HUES6 (cell line): Measurements from ENCODE around the gene KLHL30.

Experiments
- H3K27ac ChIP-seq: 2 replicates; pipeline ENCODE4 v1.7.0; 2013; ENCODE audit warnings: low read depth, mild to moderate bottlenecking, low read length, inconsistent platforms
- H3K27me3 ChIP-seq: 2 replicates; pipeline ENCODE4 v1.6.1; 2013; ENCODE audit warnings: low read length; ENCODE audit not compliant: control insufficient read depth, insufficient read depth
- H3K36me3 ChIP-seq: 2 replicates; pipeline ENCODE4 v1.6.1; 2013; ENCODE audit warnings: low read length; ENCODE audit not compliant: control insufficient read depth, insufficient read depth
- H3K4me1 ChIP-seq: 2 replicates; pipeline ENCODE4 v1.6.1; 2013; ENCODE audit warnings: low read length; ENCODE audit not compliant: control insufficient read depth, insufficient read depth
- H3K4me3 ChIP-seq: 2 replicates; pipeline ENCODE4 v1.5.1; 2013; ENCODE audit warnings: low read depth, low read length
- H3K9ac ChIP-seq: one replicate; pipeline ENCODE4 v1.6.1; 2013; ENCODE audit warnings: mild to moderate bottlenecking, low read length
- H3K9me3 ChIP-seq: 2 replicates; pipeline ENCODE4 v1.6.1; 2013; ENCODE audit warnings: low read depth, low read length; ENCODE audit not compliant: control insufficient read depth, insufficient read depth

Gene KLHL30

DNA sequence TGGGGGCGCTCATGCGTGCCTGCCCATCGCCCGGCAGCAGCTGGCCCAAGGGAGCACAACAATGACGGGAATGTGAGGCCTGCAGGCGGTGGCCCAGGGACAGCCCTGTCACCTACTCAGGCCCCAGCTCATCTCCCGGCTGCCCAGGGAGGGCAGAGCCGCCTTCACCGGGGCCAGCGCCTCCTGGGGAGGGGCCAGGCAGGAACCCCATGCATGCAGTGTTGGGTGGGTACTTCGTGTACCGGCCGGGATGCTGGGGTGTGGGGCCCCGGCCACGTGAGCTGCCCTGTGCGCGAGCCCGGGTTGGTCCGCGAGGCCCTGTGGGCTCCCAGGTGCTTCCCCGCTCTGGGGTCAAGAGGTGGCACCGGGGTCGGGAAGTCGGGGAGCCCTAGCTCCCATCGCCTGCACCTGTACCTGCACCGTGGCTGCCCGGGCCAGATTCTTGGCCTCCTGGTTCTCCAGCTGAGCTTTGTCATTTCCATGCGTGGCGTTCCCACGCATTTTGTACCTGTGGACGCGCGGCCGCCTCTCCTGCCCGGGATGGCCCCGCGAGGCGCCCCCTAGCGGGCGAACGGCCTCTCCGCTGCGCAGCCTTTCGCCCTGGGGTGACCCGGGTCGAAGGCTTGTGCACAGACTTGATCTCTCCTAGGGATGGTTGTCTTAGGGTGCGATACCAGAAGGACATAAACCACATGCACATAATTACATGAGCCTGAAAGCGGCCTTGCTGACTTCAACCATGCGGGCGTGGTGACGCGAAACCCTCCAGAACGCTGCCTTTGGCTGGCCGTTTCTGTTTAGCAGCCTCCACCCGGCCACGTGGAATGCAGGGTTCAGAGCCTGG is 950 bp downstream of the KLHL30 start:
- Histone ChIP-seq H3K9ac (no peak overlapping the region), H3K4me3 (no peak overlapping the region), H3K9me3 (no peaks in the 10 kb centered on the region), H3K27ac (no peak overlapping the region), H3K4me1 (peaks cover 11% of the 10 kb centered on the region; the same call in 1 of the 2 replicates), H3K36me3 (no peaks in the 10 kb centered on the region), H3K27me3 (no peaks in the 10 kb centered on the region)

DNA sequence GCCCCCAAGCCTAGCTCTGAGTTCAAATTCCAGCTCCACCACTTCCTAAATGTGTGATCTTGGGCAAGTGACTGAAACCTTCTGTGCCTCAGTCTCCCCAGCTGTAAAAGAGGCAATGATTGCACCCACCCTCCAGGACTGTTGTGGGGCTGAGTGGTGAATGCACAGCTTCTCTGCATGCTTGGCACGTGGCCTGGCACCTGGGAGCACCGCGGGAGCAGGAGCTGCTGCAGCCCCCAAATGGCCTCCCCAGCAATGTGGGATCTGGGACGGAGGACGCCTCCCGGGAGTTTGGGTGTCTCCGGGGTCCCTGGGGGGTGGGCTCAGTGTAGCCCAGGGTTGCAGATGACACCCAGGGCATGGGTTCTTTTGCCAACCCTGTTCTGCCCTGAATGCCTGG is 1.6 kb downstream of the KLHL30 start:
- Histone ChIP-seq H3K9ac (no peak overlapping the region), H3K36me3 (no peaks in the 10 kb centered on the region), H3K4me3 (no peak overlapping the region), H3K27ac (no peak overlapping the region), H3K27me3 (no peaks in the 10 kb centered on the region), H3K9me3 (no peaks in the 10 kb centered on the region), H3K4me1 (peaks cover 11% of the 10 kb centered on the region; the same call in 1 of the 2 replicates)

DNA sequence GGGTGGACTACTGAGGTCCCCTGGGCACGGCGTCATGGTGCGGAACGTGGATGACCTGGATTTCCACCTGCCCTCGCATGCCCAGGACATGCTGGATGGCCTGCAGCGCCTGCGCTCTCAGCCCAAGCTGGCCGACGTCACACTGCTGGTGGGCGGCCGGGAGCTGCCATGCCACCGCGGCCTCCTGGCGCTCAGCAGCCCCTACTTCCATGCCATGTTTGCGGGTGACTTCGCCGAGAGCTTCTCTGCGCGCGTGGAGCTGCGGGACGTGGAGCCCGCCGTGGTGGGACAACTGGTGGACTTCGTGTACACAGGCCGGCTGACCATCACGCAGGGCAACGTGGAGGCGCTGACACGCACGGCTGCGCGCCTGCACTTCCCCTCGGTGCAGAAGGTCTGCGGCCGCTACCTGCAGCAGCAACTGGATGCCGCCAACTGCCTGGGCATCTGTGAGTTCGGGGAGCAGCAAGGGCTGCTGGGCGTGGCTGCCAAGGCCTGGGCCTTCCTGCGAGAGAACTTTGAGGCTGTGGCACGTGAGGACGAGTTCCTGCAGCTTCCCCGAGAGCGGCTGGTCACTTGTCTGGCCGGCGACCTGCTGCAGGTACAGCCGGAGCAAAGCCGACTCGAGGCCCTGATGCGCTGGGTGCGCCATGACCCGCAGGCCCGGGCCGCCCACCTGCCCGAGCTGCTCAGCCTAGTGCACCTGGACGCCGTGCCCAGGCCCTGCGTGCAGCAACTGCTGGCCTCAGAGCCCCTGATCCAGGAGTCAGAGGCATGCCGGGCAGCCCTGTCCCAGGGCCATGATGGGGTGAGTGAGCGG is 2.5 kb downstream of the KLHL30 start:
- no peaks in the 10 kb centered on the region for H3K36me3 ChIP-seq
- H3K4me1 ChIP-seq: peaks cover 11% of the 10 kb centered on the region; the same call in 1 of the 2 replicates
- no peak overlapping the region for H3K27ac ChIP-seq
- no peak overlapping the region for H3K4me3 ChIP-seq
- no peak overlapping the region for H3K9ac ChIP-seq
- H3K9me3 ChIP-seq: no peaks in the 10 kb centered on the region
- no peaks in the 10 kb centered on the region for H3K27me3 ChIP-seq

DNA sequence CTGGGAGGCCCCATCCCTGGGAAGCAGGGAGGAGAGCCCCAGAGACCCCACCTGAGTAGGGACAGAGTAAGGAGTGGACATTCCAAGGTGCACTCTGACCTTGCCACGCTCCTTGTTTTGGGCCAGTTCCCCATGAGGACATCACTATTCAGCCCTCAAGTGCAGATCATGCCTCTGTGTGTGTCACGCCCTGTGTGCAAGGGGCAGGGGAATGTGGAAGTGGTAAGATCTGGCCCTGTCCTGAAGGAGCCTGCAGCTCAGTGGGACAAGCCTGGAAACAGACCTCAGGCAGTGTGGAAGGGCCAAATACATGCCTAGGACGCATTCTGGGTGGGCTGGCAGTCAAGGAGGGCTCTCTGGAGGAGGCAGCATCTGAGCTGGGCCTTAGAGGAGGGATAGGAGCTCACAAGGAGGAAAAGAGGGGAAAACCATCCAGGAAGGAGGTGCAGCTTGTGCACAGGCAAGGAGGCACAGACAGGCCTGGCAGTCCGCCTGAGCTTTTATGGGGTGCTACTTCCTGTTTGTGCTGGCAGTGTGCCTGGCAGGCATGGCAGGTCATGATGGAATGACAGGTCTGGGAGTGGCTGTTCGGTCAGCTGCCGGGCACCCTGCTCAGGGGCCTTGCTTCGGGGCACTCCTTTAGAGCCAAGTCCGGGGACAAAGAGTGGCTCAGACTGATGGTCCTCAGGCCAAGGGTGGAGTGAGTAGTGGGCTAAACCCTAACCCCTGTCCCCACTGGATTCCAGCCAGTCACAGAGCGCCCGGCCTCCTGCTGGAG is 3.3 kb downstream of the KLHL30 start:
- Histone ChIP-seq H3K27ac (no peak overlapping the region), H3K36me3 (no peaks in the 10 kb centered on the region), H3K9ac (no peak overlapping the region), H3K27me3 (no peaks in the 10 kb centered on the region), H3K4me1 (peaks cover 11% of the 10 kb centered on the region; the same call in 1 of the 2 replicates), H3K9me3 (no peaks in the 10 kb centered on the region), H3K4me3 (no peak overlapping the region)

DNA sequence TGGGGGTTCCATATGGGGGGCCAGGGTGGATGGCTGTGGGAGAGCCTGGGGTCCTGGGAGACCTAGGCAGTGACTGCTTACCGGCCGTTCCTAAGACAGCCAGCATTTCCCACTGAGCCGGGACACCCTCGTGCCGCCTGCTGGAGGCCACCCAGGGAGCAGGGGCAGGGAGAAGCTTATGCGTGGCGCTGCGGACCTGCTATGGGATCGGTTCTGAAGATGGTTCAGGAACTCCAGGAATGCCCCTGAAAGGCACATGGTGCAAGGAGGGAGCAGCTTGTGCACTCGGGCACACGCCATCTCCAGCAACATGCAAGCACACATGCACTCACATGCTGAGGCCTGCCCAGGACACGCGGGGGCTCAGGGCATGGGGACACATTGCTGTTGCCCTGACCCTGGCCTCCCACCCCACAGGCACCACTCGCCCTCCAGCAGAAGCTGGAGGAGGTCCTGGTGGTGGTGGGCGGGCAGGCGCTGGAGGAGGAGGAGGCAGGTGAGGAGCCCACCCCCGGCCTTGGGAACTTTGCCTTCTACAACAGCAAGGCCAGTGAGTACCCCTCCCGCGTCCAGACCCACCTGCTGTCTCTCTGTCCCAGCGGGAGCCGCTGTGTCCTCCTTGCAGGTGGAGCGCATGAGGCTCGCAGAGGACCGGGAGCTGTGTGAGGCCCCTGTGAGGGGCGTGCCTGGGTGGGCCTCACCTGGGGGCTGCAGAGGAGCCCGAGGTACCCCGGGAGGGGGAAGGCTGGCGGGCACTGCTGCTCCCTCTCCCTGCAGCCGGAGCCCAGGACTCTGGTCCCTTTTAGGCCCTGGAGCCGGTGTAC is 4.1 kb downstream of the KLHL30 start:
- no peaks in the 10 kb centered on the region for H3K36me3 ChIP-seq
- H3K27me3 ChIP-seq: no peaks in the 10 kb centered on the region
- H3K4me3 ChIP-seq: no peak overlapping the region
- H3K9ac ChIP-seq: no peak overlapping the region
- no peak overlapping the region for H3K27ac ChIP-seq
- peaks cover 11% of the 10 kb centered on the region; the same call in 1 of the 2 replicates for H3K4me1 ChIP-seq
- no peaks in the 10 kb centered on the region for H3K9me3 ChIP-seq

- no peaks in the 10 kb centered on the region for H3K36me3 ChIP-seq
- H3K9ac ChIP-seq: no peak overlapping the region
- peaks cover 7% of the 10 kb centered on the region; the same call in 1 of the 2 replicates for H3K4me1 ChIP-seq
- no peak overlapping the region for H3K27ac ChIP-seq
- no peaks in the 10 kb centered on the region for H3K9me3 ChIP-seq
- H3K4me3 ChIP-seq: no peak overlapping the region
- no peaks in the 10 kb centered on the region for H3K27me3 ChIP-seq
Observed at GRCh38 chr2:238143239-238143951, 4.9 kb downstream of the KLHL30 start.

DNA sequence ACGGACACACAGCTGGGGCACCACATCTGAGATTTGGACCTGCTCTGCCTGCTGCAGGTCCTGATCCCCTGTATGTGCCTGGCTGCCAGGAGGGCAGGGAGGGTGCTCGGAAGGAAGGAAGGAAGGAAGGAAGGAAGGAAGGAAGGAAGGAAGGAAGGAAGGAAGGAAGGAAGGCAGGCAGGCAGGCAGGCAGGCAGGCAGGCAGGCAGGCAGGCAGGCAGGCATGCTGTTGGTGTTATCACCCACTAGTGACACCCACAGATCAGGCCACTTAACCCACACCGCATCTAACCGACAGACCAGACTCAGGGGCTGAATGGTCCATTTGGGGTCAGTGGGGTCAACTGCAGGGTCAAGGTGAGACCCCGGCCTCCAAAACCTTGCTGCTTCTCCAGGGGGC is 5.8 kb downstream of the KLHL30 start:
- no peaks in the 10 kb centered on the region for H3K9me3 ChIP-seq
- no peak overlapping the region for H3K4me3 ChIP-seq
- no peak overlapping the region for H3K27ac ChIP-seq
- H3K36me3 ChIP-seq: no peaks in the 10 kb centered on the region
- H3K9ac ChIP-seq: no peak overlapping the region
- no peaks in the 10 kb centered on the region for H3K27me3 ChIP-seq
- no peaks in the 10 kb centered on the region for H3K4me1 ChIP-seq

GRCh38 chr2:238145046-238145445 is 6.6 kb downstream of the KLHL30 start:
- H3K4me3 ChIP-seq: no peak overlapping the region
- no peaks in the 10 kb centered on the region for H3K4me1 ChIP-seq
- H3K9ac ChIP-seq: no peak overlapping the region
- no peaks in the 10 kb centered on the region for H3K9me3 ChIP-seq
- no peaks in the 10 kb centered on the region for H3K36me3 ChIP-seq
- no peak overlapping the region for H3K27ac ChIP-seq
- H3K27me3 ChIP-seq: no peaks in the 10 kb centered on the region

DNA sequence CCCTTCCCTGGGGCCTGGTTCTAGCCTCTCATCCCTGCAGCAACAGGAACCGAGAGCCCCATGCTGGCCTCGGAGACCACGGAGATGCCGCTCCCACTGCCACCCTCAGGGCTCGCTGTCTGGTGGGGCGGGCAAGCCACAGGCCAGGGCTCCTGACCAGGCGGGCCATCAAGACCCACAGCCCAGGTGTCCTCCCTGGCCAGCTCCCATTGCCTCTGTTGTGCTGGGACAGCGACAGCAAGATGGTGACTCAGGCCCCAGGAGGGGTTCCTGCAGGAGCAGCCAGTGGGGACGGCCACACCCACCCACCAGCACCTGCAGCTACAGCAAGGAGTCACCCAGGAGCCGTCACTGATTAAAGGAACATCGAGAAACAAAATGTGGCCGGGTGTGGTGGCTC is 7.4 kb downstream of the KLHL30 start:
- Histone ChIP-seq H3K36me3 (no peaks in the 10 kb centered on the region), H3K4me3 (no peak overlapping the region), H3K9ac (no peak overlapping the region), H3K27me3 (no peaks in the 10 kb centered on the region), H3K9me3 (no peaks in the 10 kb centered on the region), H3K4me1 (no peaks in the 10 kb centered on the region), H3K27ac (no peak overlapping the region)
